GM18868 (cell line): ENCODE data around the gene RIPOR2.

Source experiments
- ATAC-seq: cut with Tn5 transposase; IDR thresholded peaks from one replicate; pipeline ENCODE4 v1.9.1; 2021; ENCODE audit warnings: mild to moderate bottlenecking, moderate library complexity; ENCODE audit not compliant: unreplicated experiment

The RIPOR2 gene

GRCh38 chr6:24935366-24936152 lies at the start of gene RIPOR2:
TSS of gene RIPOR2 (minus strand) at chr6:24935960. CDS start at chr6:24935898, 62 bp downstream.
- peak; percentile 40 for ATAC-seq

GRCh38 chr6:24985323-24985722 lies 49.6 kb upstream of the RIPOR2 start:
- ATAC-seq: no peak

- ATAC-seq: no peak
Observed at GRCh38 chr6:24982231-24982630, 46.5 kb upstream of the RIPOR2 start.

GRCh38 chr6:24981386-24981760 lies 45.6 kb upstream of the RIPOR2 start:
- no peak for ATAC-seq

GRCh38 chr6:24980507-24981385 lies 45.0 kb upstream of the RIPOR2 start:
- ATAC-seq: no peak

GRCh38 chr6:24979176-24979575 lies 43.4 kb upstream of the RIPOR2 start:
- ATAC-seq: no peak

- ATAC-seq: peak; percentile 94
Observed at GRCh38 chr6:24974182-24975171, 38.7 kb upstream of the RIPOR2 start.

GRCh38 chr6:24972311-24972958 lies 36.7 kb upstream of the RIPOR2 start:
- no peak for ATAC-seq

- no peak for ATAC-seq
Observed at GRCh38 chr6:24971067-24971466, 35.3 kb upstream of the RIPOR2 start.

- ATAC-seq: no peak
Observed at GRCh38 chr6:24969343-24969860, 33.6 kb upstream of the RIPOR2 start.

GRCh38 chr6:24968783-24969182 lies 33.0 kb upstream of the RIPOR2 start:
- no peak for ATAC-seq

GRCh38 chr6:24967211-24967610 lies 31.5 kb upstream of the RIPOR2 start:
- ATAC-seq: no peak

GRCh38 chr6:24966381-24966780 lies 30.6 kb upstream of the RIPOR2 start:
- no peak for ATAC-seq

GRCh38 chr6:24963887-24964570 lies 28.3 kb upstream of the RIPOR2 start:
- ATAC-seq: no peak

- no peak for ATAC-seq
Observed at GRCh38 chr6:24963339-24963738, 27.6 kb upstream of the RIPOR2 start.

- ATAC-seq: no peak
Observed at GRCh38 chr6:24961852-24962251, 26.1 kb upstream of the RIPOR2 start.

GRCh38 chr6:24960991-24961475 lies 25.3 kb upstream of the RIPOR2 start:
- ATAC-seq: no peak

GRCh38 chr6:24959319-24959718 lies 23.6 kb upstream of the RIPOR2 start:
- no peak for ATAC-seq

GRCh38 chr6:24957199-24957598 lies 21.4 kb upstream of the RIPOR2 start:
- ATAC-seq: no peak
